Fibroblast of villous mesenchyme (primary cell): ENCODE measurements around the gene SAMD9. TPM values are rescaled to one million over a fixed set of nuclear protein-coding genes. Genes with fewer than 3 reads are reported as not detected.

Experiments
- DNase-seq: peaks from one replicate; pipeline ENCODE4 v3.0.0-alpha.2; 2010; ENCODE audit warnings: low read depth
- H3K4me3 ChIP-seq: 2 replicates; pipeline ENCODE4 v1.5.1; 2011; ENCODE audit warnings: low read depth, mild to moderate bottlenecking, low read length
- total RNA-seq: library from RNA; depleted of rRNA; stranded (reverse); fragments of >200 nt; gene quantifications from 2 replicates; pipeline ENCODE4 v1.2.3, GENCODE V29; 2012
- TF ChIP-seq, protein P1 (sequence below): IDR thresholded peaks from 2 replicates; pipeline ENCODE4 v1.5.1; 2012; ENCODE audit warnings: low read depth, mild to moderate bottlenecking, low read length; ENCODE audit not compliant: insufficient read depth

The SAMD9 gene
- total RNA-seq, result 15.8 and 21.2 TPM in 2 replicates

DNA sequence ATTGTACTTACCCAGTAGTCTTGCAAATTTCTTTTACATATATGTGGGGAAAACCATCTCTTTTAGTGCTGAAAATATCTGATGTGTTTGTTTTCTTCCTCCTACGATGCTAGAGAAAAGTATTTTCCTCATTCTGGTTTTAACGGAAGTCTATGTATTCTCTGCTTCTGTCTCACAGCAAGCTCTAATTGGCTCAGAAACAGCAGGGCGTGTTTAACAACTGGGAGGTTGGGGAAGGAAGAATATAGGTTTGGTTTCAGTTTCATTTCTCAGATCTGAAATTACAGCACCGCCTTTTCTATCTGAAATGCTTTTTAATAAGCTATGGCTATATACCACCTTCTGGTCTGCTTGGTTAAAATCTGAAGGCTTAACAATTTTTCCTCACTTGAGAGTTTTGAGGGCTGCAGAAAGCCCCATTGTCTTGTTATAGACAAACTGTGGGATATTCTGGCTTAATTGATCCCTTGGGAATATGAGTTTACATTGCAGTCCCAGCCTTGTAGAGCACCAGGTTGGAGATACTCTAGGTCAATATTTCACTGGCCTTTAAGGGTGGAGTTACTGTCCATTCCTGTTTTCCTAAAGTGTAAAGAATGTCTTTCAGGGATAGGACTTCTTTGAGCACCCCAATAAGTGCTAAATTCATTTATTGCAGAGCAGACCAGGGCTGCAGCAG is at the start of gene SAMD9:
TSS of gene SAMD9 (minus strand) at position 128 of the 679 bp plus-strand sequence. CDS start 11,882 bp downstream, outside the sequence.
- peak; percentile 91 for DNase-seq
- peak within 1 kb of the TSS; percentile 67 for H3K4me3 ChIP-seq
- TF ChIP-seq, protein P1, sequence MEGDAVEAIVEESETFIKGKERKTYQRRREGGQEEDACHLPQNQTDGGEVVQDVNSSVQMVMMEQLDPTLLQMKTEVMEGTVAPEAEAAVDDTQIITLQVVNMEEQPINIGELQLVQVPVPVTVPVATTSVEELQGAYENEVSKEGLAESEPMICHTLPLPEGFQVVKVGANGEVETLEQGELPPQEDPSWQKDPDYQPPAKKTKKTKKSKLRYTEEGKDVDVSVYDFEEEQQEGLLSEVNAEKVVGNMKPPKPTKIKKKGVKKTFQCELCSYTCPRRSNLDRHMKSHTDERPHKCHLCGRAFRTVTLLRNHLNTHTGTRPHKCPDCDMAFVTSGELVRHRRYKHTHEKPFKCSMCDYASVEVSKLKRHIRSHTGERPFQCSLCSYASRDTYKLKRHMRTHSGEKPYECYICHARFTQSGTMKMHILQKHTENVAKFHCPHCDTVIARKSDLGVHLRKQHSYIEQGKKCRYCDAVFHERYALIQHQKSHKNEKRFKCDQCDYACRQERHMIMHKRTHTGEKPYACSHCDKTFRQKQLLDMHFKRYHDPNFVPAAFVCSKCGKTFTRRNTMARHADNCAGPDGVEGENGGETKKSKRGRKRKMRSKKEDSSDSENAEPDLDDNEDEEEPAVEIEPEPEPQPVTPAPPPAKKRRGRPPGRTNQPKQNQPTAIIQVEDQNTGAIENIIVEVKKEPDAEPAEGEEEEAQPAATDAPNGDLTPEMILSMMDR, result no peak

DNA sequence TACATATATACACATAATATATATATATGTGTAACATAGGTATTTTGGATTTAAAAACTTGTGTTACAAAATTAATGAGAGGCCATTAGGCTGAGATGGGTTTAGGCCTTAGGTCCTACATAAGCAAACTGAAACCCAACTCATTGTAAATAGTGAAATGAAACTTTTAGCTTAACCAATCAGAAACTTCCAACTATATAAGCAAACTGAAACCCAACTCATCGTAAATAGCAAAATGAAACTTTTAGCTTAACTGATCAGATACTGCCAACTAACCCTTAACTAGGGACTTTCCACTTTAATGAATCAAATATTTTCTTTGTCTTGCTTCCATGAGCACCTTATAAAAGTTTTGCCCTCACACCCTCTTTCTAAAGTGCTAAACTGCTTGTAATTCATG is 47.7 kb upstream of the SAMD9 start:
- peak; percentile 25 for DNase-seq
- TF ChIP-seq, protein P1, result no peak
- no peak overlapping the region for H3K4me3 ChIP-seq

DNA sequence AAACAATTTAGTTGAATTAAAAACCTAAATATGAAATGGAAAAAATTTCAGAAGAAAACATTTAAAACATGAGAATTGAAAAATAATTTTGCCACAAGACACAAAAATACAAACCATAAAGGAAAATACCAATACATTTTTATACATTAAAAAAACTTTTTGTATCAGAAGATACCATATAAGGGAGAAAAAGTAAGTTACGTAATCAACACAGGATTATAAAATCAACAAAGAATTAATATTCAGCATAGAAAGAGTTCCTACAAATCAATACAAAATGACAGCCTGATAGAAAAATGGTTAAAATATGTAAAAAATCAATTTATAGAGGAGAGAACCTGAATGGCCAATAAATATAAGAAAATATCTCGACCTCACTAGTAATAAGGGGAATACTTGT is 47.0 kb upstream of the SAMD9 start:
- no peak overlapping the region for H3K4me3 ChIP-seq
- no peak for DNase-seq
- TF ChIP-seq, protein P1, result no peak

DNA sequence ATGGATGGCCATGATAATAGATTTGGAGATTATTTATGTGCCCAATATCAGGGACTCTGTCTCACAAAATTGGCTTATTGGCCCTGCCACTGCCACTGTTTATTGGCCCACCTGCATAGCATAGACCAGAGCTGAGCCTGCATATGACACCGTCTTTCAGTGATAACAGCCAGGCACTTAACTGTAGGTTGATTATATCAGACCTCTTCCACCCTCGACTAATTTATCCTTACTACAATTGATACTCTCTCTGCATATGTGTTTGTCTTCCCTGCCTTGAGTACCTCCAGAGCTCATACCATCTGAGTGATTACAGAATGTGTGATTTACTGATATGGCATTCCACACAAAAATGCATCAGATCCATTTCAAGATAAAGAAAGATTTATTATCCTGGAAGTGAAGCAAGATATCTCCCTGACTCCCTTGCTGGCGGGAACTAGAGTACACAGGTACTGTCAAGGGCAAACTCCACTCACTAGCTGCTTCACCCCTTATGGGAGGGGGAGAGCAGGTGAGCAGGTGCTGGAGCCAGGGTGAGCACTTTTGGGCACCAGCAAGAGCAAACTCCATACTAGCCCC is 43.5 kb upstream of the SAMD9 start:
- DNase-seq, result no peak
- TF ChIP-seq, protein P1, result no peak
- H3K4me3 ChIP-seq, result no peak overlapping the region

DNA sequence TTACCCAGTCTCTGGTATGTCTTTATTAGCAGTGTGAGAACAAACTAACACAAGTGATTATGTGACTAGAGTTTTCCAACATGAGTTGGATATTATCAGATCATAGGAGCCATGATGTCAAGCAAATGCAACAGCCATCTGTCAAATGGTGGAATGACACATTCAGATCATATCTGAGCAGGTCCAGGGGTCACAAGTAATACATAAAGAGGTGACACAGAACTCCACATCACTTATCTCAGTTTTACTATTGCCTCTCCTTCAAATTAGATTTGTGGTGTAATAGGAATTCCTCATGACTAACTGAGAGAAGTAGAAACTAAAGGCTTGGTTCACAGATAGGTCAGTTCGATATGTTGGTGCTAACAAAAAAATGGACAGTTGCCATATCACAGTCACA is 42.6 kb upstream of the SAMD9 start:
- H3K4me3 ChIP-seq, result no peak overlapping the region
- TF ChIP-seq, protein P1, result no peak
- no peak for DNase-seq

DNA sequence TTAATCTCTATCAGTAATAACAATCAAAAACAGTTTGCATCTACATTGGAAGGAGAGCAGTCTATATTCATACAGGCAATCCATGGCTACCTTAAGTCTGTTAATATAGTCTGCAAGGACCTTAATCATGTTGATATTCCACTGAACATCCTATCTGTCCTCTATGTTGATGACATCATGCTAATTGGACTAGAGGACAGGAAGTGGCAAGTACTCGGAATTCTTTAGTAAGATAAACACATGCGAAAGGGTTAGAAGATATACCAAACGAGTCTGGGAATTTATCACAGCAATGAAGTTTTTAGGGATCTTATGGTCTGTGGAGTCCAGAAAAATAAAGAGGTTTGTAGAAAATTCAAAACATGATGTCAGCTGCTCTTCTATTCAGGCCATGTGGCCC is 41.7 kb upstream of the SAMD9 start:
- H3K4me3 ChIP-seq, result no peak overlapping the region
- peak; percentile 24 for DNase-seq
- TF ChIP-seq, protein P1, result no peak
